ENCODE data around the gene AQP3.
"Not testable (repeated sequence)": the region's sequence is repeated elsewhere in the genome, so short reads cannot be mapped to it uniquely, and the experiment has no call there.

The AQP3 gene
- total RNA-seq: 65.5 reads per million, percentile 74 among the genes with 10 or more reads in this experiment

DNA sequence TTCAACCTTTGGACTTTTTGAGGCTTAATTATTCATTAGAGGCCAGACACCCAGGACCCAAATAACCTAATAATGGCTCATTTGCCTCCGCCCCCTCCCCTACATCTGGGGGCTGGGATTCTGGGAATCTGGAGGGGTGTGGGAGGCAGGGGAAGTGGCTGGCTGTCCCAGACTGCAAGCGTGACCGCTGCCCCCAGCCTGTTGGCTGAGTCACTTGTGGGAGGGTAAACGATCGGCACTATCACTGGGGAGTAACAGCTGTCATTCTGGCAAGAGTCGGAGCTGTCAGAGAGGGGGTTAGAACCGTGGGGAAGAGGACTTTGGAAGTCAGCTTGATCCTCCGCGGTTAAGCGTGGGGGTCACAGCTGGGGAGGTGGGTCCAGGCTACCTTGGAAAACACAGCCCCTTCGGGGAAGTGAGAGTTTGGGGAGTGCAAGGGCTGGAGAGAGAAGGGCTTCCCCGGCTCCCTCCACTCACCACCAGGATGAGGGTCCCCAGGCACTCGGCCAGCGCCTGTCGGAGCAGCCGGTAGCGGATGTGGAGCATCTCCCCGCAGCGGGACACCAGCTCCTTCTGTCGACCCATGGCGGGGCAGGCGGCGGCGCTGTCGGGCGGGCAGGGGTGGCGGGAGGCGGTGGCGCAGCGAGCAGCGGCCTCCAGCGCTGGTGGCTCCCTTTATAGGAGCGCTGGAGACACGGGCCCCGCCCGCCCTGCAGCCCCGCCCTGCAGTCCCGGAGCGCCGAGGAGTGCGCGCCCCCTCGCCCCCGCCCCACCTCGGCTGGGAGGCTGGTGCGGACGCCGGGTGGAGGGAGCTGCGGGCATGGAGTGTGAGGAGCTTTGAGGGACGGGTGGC is at the start of gene AQP3:
Gene AQP3, minus strand, starts transcription at position 648 of the 853 bp plus-strand sequence. Its CDS starts 63 bp downstream, at position 585.
- DNase-seq: peak; percentile 70

DNA sequence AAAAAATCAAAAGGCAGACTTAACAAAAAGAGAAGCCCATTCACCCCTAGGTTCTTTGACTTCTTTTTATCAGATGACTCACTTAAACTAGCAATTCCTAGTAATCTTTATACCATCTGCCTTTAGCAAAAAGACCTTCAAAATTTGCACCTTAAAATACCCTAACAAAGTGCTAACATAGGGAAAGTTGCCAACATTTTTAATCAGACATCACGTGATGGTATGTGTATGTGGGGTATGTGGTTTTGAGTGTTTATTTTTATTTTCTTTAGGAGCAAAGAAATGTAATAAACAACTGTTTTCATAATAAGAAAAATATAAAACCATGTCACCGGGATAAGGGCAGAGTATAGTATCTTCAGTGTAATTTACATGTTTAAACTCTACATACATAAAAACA is 46.4 kb upstream of the AQP3 start:
- DNase-seq: not testable (repeated sequence)

GRCh38 chr9:33489066-33489465 is 41.7 kb upstream of the AQP3 start:
- no peak for DNase-seq

GRCh38 chr9:33485312-33485711 is 37.9 kb upstream of the AQP3 start:
- DNase-seq: not testable (repeated sequence)

GRCh38 chr9:33480976-33481375 is 33.6 kb upstream of the AQP3 start:
- no peak for DNase-seq

- DNase-seq: no peak
Measured at GRCh38 chr9:33480106-33480505, 32.7 kb upstream of the AQP3 start.

DNA sequence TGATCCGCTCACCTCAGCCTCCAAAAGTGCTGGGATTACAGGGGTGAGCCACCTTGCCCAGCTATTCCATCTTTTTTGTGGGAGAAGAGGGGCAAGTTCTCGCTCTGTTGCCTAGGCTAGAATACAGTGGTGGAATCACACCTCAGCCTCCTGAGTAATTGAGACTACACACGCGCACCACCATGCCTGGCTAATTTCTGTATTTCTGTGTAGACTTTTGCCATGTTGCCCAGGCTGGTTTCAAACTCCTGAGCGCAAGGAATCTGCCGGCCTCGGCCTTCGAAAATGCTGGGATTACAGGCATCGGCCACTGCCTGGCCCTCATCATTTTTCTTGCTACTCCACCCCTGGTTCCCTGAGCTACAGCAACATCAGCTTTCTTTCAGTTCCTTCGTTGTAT is 29.1 kb upstream of the AQP3 start:
- DNase-seq: no peak

DNA sequence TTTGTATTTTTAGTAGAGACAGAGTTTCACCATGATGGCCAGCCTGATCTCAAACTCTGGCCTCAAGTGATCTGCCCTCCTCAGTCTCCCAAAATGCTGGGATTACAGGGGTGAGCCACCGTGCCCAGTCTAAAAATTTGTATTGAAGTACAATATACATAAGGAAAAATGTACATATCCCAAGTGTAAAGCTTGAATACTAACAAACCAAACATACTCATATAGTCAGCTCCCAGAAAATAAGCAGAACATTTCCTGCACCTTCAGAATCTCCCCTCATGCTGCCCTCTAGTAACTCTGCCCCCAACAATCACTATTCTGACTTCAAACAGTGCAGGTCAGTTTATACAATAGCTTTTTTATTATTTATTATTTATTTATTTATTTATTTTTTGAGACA is 28.0 kb upstream of the AQP3 start:
- DNase-seq: no peak

- peak; percentile 95 for DNase-seq
Measured at GRCh38 chr9:33473643-33474352, 26.4 kb upstream of the AQP3 start, which contains the start of gene NOL6. NOL6 (minus strand) TSS chr9:33473924; CDS start chr9:33473842, 82 bp downstream.

DNA sequence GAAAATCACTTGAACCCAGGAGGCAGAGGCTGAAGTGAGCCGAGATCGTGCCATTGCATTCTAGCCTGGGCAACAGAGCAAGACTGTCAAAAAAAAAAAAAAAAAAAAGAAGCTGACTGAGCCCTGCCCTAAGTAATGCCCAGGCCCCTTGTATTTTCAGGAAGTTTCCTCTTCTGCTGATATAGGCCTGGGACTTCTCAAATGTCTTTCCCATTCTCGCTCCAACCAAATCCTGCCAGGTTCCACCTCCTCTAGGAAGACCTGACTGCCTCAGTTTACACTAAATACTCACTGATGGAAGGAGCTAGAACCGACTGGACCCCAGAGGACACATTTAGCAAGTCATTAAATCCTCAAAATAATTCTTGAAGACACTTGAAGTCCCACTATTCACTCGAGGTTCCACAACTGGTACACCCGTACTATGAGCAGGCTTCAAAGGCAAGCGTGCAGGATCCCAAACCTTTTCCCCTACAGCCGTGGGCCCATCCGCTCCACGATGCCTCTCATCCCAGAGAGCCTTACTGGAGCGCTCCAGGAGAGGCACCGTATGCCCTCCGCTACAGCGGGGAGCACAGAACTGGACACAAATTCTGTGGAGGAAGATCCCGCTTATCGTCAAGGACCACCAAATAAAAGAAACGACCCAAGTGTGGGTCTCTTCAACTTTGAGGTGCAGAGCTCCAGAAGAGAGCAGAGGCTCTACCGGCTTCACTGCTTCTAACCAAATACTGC is 25.7 kb upstream of the AQP3 start:
- no peak for DNase-seq

DNA sequence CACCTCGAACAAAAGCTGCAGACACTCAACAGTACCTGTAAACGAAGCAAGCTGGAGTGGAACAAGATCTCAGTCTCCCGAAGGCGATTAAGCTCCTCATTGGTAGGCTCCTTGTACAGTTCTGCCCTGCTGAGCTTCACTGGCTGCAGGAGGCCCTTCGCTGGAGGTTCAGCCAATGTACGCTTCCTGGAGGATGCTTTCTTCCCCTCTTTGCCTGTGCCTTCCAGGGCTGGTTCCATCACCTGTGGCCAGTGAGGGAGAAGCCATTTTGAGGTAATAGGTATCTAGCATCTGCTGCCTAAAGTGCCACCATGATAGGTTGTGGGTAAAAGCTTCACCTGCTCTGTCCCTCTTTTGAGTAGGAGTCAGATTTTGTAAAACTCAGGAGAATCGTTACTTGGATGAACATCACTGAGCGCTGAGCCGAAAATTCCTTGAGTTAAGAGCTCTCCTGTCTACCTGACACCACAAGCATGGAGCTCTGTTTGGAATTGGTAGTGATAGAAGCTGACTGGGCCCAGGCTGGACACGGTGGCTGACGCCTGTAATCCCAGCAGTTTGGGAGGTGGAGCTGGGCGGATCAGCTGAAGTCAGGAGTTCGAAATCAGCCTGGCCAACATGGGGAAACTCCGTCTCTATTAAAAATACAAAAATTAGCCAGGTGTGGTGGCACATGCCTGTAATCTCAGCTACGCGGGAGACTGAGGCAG is 24.9 kb upstream of the AQP3 start:
- no peak for DNase-seq

DNA sequence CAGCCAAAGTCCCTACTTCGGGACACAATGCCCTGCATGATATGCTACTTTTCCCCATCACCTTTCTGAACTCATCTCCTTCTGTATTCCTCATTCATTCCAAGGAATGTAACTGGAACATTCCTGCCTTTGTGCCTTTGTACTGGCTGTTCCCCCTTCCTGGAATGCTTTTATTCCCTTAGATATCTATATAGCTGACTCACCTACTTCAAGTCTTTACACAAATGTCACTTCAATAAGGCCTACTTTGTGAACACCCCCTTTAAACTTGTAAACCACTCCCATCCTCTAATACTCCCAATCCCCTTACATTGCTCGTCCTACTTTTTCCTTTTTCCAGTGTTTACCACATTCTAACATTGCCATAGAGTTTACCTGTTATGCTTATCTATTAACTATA is 24.0 kb upstream of the AQP3 start:
- DNase-seq: no peak

DNA sequence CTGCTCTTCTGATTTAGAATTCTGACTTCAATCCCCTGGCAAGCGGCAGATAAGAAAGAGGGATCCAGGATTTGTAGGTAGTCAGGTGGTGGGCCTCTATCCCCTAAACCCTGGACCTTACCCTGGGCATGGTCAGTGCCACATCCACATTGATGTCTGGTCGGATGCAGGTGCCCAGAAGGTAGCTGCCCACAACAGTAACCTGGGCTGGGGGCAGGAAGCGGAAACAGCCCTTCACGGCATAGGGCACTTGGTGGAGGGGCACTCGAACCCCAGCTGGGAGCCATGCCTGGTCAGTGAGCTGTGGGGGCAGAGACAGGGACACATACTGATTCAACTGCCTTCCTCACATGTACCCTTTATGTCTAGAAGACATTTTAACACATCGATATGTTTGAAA is 22.5 kb upstream of the AQP3 start:
- DNase-seq: no peak

DNA sequence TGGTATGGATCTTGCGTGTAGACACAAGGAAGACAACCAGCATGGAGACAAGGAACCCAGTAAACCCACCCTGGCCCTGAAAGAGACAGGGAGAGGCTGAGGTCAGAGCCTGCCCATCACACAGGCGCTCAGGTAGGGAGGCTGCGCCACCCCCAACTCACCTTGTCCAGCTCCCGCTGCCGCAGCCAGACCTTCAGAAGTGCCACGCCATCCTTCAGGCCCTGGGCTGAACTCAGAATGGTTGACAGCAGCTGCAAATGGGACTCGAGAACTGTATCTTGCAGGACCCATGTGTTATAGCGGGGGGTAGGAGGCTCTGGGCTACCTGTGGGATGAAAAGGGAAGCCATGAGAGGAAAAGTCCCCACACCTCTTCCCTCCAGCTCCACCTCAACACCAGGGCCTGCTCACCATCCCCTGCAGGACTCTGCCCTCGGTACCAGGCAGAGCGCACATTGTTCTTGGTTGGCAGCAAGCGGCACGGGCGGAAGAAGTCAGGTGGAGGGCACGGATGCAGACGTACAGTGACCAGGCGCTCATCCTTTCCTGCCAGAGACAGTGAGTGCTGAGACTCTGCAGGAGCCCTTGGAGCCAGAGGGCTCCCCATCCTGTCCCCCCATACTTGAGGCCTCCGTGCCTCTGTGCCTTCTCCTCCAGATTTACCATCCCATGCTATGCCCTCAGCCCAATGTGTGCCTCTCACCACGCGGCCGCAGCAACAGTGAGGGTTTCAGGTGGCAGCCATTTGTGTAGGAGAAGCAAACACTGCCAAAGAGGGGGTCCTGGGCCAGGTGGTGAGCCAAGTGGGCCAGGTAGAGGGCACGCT is 21.6 kb upstream of the AQP3 start:
- no peak for DNase-seq

- DNase-seq: no peak
Measured at GRCh38 chr9:33468215-33468730, 20.9 kb upstream of the AQP3 start.

DNA sequence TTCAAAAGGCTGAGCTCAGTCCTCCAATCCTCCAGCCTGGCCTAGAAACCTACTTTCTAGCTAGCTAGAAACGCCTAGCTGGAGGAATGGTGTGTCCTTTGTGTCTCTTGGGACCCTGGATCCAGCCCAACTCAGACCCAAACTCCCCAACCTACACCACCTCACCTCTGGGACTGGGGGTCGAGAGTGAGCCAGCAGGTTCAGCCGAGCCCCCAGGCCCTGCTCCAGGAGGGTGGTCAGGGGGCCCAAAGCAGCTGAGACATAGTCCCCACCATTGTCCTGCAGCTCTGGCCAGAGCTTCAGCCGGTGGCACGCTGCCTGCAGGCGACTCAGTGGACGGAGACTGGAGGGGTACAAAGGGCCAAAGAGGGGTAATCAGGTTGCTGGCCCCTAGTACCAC is 20.1 kb upstream of the AQP3 start:
- DNase-seq: no peak

DNA sequence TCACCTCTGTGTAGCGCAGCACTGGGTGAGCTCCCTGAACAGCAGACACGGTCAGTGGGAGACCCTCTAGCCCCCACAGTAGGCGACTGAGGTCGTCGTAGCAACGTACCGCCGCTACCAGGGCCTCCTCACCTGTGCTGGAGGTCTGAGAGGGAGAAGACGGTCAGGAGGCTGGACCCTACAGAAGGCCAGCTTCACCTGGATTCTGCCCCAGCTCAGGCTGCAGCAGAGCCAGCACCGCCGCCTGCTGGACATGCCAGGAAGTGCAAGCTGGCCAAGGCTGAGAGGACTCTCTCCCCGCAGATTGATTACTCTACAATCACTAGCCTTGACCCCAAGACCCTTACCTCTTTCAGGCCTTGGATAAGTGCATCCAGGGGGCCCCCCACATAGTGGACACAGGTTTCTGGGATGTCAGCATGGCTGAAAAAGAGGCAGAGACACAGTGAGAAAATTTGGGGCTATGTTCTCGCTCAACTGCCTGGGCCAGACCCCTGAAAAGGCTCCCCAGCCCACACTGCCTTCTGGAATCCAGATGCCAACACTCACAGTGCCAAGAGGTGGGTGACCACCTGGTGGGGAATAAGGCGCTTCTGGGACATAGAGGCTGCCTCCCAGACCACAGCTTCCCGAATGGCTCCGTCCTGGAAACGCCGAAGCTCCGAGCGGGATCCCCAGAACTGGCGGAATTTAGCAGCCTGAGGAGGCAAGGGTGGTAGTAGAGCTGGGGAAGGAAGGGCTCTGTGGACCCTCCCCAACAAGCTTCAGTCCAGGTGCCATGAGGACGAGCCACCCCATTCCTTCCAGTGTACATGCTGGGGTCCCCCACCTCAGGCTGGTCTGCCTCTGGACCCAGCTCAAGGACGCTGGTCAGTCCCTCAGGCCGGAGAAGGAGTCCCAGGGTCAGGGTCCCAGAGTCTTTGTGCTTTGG is 19.4 kb upstream of the AQP3 start:
- peak; percentile 74 for DNase-seq

DNA sequence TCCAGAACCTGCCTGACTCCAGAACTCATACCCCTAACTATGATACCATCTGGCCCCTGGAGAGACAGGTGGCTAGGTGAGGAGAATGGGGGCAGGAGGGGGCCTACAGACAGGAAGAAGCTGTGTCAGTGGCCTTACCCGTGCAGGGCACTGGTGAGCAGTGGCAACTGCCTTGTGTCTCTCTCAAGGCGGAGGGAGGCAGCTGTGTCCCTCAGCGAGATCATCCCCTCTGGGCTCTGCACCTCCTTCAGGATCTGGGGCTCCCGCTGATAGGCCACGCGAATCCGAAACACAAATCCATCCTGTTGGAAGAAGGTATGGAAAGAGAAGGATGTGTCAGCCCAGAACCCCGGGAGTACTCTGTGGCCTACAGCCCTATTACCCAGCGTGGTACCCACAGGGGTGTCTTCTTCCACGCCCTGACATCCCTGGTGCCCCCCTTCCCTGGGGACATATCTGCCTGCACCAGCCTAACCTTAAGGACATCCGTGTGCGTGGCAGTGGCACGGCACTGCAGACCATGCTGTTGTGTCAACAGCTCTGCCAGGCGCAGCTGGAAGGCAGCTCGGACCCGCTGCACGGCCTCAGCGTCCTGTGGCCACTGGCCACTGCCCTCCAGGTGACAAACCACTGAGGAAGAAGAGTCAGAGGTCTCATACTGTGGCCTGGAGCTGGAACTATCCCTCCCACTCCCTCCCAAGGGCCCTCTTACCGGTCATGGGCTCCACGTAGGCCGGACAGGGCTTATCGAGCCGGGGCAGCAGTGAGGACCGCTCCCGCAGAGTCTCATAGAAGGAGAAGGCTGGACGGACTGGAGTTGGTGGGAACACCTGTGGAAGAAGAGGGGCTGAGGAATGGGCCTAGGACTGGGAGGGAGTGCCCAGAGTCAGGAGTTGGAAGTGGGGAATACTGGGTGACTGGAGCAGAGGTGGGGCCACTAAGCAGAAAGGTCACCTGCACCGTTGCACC is 18.5 kb upstream of the AQP3 start:
- no peak for DNase-seq

DNA sequence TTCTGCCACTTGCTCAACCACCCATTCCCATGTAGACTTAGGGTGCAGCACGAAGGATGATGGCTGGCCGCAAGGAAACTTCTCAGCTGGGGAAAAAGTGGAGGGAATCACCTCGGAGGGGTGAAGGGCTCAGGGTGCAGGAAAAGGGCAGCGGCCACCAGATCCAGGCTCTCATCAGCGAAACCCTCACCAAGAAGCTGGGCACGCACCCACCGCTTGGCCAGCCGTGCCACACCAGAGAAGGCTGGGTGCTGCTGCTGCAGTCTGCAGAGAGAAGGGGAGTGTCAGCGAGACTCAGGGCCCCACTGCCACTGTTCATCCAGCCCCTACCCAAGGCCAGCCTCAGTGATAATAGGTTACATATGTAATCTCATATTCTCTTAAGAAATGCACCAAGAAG is 17.7 kb upstream of the AQP3 start:
- no peak for DNase-seq
